NK-92 (cell line): ENCODE results near the gene DCN.
"Not testable (repeated sequence)": the region's sequence is repeated elsewhere in the genome, so short reads cannot be mapped to it uniquely, and the experiment has no call there.

ENCODE experiments used
- DNase-seq: peaks from one replicate; lab custom pipeline; 2025; ENCODE audit not compliant: unreplicated experiment; lab: John Stamatoyannopoulos, UW

Gene DCN

GRCh38 chr12:91182636-91183455 lies at the start of gene DCN:
DCN (minus strand) TSS chr12:91182817; CDS start chr12:91178552, 4,265 bp downstream.
- DNase-seq, result no peak

DNA sequence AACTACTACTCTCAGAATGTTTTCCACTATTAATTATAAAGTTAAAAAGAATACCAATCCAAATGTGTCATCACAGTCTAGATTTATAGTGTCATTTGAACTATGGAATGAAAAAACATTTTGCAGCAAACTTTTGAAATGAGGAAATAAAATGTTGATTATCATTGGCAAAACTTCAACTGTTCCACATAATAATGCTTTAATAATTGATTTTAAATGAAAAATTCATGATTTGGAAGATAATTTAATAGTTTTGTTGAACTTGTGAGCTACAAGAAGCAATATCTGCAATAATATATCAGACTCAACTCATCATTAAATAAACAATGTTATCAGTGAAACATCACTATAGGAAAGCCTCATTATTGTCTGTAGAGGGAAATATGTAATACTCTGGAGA lies 48.2 kb upstream of the DCN start:
- no peak for DNase-seq

- DNase-seq, result no peak
Measured at GRCh38 chr12:91226951-91227350, 44.3 kb upstream of the DCN start.

DNA sequence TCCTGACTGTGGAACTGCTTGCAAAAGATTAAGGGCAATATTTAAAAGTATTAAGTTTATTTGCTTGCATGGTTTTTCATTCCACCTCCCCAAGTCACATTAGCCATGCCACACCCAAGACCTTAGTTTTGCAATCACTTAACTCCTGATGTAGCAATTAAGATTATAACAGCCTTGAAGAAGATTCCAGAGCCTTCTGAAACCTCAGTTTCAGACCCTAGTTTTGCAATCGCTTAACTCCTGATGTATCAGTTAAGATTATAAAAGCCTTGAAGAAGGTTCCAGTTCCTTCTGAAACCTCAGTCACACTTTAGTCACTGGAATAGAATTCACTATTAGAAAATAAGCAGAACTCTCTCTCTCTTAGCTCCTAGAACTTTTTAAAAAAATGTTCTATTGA lies 42.7 kb upstream of the DCN start:
- no peak for DNase-seq

GRCh38 chr12:91224401-91224800 lies 41.8 kb upstream of the DCN start:
- no peak for DNase-seq

DNA sequence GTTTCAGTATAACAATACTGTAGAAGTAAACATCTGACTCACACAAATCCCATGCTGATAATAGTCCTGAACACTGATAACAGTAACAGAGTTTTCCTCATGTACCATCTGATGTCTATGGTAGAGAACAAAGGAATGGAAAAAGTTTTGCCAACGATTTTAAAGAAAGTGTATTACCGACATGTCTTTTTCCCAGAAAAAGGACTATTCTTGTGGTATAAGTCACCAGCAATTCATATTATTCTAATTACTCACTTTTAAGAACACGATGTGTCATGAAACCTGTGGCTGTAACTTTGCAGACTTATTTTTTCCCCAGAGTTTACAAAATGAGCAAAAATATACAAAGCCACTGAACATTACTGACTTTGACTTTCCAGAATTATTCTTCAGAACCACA lies 40.1 kb upstream of the DCN start:
- no peak for DNase-seq

DNA sequence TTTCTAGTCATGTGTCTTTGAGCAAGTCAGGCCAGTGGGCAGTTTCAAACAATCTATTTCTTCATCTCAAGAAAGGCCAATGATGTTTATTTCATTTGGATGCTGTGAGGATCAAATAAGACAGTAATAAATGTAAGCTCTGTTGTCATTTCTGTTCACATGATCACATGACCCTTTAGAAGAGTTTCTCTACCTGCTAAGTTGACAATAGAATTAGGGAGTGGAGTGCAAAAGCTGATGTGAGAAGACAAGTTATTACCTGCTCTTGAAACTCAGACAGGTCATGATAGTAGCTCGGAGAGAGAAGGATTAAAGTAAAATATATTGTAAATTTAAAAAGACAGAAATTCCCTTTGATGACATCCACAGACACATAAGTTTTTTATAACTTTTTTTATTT lies 37.3 kb upstream of the DCN start:
- DNase-seq, result no peak

- DNase-seq, result no peak
Measured at GRCh38 chr12:91219511-91219910, 36.9 kb upstream of the DCN start.

- DNase-seq, result no peak
Measured at GRCh38 chr12:91216871-91217270, 34.3 kb upstream of the DCN start.

- no peak for DNase-seq
Measured at GRCh38 chr12:91215940-91216454, 33.4 kb upstream of the DCN start.

- no peak for DNase-seq
Measured at GRCh38 chr12:91211866-91212265, 29.2 kb upstream of the DCN start.

DNA sequence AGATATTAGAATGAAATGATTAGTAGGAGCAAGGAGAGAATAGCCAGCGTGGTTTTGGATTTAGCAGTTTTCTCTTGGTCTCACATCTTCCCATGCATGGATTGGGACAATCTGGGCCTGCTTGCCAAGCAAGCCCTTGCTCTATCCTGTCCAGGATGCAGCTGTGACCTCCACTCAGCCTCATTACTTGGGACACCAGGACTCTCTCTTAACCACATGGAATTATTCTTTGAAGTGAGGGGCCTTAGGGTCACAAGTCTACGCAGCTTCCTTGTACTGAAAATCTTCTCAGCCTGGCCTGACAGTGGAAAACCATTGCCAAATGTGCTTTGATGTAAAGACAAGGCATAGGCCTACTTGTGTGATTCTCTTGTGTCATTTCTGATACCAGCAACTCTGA lies 28.0 kb upstream of the DCN start:
- no peak for DNase-seq

DNA sequence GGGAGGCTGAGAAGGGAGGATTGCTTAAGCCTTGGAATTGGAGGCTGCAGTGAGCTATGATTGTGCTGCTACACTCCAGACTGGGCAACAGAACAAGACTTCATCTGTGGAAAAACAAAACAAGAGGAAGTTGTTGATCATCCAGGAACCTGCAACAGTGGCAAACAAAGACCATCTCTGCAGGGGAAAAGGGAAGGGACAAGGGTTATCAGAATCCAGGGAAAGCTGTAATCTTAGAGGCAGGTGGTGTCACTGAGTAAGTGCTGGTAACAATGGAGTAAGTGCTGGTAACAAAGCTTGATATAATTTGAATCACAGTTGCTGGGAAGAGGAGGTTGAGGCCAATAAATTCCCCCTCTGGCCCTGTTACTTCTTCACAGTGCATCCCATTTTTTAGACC lies 27.5 kb upstream of the DCN start:
- no peak for DNase-seq

- DNase-seq, result not testable (repeated sequence)
Measured at GRCh38 chr12:91207301-91207700, 24.7 kb upstream of the DCN start.

- DNase-seq, result no peak
Measured at GRCh38 chr12:91205811-91206210, 23.2 kb upstream of the DCN start.

DNA sequence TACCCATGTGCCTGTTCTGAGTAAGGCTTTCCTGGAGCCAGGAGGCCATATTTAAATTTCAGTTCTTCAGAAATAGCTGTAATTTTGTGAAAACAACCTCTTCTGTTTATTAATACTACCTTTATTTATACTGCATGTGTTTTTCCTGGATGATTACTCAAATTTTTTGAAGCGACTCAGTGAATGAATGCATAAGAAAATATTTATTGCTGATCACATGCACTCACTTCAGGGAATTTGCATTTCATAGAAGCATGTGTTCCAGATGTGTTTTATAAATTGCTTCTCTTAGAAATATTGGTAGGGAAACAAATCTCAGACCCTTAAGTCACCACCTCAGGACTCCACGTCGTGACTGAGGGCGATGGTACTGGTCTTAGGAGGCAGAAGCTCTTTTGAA lies 21.8 kb upstream of the DCN start:
- no peak for DNase-seq

- DNase-seq, result no peak
Measured at GRCh38 chr12:91203610-91204009, 21.0 kb upstream of the DCN start.

DNA sequence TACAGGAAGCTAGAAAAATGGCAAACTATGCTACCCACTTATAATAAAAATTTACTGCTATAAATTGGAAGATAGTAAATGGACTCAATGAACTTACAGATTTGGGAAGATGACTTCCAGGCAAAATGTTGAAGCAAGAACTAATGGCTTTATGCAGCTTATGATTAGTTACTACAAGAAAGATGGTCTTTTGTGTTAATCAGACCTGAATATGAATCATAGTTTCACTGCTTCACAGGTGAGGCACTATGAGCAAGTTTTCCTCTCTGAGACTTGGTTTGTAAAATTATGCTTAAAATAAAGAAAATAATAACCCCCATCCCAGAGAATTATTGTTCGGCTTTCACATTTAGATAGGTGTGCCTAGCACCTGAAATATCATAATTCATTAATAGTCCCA lies 19.8 kb upstream of the DCN start:
- DNase-seq, result no peak

DNA sequence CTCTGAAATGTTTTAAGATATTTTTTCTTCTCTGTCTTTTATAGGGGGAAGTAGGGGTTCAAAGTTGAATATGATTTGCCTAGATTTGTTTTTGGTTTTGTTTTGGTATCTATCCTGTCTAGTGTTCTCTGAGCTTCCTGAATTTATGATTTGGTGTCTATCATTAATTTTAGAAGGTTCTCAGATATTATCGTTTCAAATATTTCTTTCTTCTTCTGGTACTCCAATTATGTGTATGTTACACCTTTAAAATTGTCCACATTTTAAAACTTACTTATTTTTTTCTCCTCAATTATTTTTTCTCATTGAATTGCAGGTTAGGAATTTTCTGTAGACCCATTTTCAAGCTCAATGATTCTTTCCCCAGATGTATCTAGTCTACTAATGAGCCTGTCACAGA lies 13.8 kb upstream of the DCN start:
- DNase-seq, result no peak

DNA sequence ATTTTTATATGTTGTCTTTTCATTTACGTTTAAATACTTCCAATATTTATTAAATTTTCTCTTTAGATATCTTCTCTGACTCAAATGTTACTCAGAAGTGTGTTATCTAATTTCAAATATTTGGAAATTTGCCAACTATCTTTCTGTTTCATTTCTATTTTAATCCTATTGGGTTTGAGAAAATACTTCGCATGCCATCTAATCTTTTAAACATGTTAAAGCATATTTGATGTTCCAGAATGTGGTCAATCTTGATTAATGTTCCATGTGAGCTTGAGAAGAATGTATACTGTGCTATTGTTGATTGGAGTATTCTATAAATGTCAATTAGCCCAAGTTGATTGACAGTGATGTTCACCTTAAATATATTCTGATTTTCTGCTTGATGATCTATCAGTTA lies 11.9 kb upstream of the DCN start:
- no peak for DNase-seq

GRCh38 chr12:91191513-91192111 lies 9.0 kb upstream of the DCN start:
- no peak for DNase-seq

DNA sequence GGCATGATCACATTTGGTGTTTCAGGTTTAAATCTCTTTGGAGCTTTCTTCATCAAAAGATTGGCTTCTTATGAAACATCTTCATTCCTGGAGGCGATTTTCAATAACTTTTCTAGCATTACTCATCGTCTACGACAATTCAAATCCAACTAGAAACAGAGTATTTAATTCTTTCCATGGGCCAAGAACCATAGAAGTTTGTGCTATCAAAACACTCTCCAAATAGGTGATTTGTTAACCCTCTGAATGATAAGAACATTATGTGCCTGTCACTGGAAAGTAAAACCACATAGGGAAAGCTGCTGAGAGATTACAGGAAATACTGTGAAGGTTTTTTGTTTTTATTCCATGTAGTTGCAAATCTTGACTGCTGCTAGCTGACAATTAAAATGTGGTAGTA lies 6.9 kb upstream of the DCN start:
- DNase-seq, result no peak

- no peak for DNase-seq
Measured at GRCh38 chr12:91188778-91189177, 6.2 kb upstream of the DCN start.
